C4-2B (cell line): Measurements from ENCODE around the gene COA8.

Source experiments
- ZFX ChIP-seq: fragments of 450-650 bp; IDR thresholded peaks from 2 replicates; pipeline ENCODE4 v1.6.1; 2017
- TF ChIP-seq, protein P1 (sequence below): fragments of 450-650 bp; conservative IDR thresholded peaks from 2 replicates; pipeline ENCODE4 v1.5.1; 2017; ENCODE audit warnings: mild to moderate bottlenecking

DNA sequence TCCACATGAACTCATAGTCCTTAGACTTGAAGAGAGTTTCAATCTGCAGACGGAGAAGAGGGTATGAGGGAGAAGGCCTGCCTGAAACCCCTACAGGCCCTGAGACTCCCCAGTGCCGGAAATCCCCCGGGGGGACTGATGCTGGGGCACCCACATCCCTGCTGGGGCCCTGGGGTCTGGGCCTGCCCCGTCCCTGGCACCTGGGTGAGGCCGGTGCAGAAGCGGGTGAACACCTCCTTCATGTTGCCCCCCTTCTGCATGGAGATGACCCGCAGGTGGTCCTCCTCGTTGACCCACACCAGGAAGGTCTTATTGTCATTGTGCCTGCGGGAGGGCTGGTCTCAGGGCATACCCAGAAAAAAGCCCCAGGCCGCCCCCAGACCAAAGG, 42.5 kb upstream of the COA8 start:
- TF ChIP-seq, protein P1, sequence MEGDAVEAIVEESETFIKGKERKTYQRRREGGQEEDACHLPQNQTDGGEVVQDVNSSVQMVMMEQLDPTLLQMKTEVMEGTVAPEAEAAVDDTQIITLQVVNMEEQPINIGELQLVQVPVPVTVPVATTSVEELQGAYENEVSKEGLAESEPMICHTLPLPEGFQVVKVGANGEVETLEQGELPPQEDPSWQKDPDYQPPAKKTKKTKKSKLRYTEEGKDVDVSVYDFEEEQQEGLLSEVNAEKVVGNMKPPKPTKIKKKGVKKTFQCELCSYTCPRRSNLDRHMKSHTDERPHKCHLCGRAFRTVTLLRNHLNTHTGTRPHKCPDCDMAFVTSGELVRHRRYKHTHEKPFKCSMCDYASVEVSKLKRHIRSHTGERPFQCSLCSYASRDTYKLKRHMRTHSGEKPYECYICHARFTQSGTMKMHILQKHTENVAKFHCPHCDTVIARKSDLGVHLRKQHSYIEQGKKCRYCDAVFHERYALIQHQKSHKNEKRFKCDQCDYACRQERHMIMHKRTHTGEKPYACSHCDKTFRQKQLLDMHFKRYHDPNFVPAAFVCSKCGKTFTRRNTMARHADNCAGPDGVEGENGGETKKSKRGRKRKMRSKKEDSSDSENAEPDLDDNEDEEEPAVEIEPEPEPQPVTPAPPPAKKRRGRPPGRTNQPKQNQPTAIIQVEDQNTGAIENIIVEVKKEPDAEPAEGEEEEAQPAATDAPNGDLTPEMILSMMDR, result no peak
- no peak for TF ChIP-seq ZFX
